NB4 (cell line): ENCODE results near the gene OTOF.

ENCODE experiments used
- DNase-seq: peaks from one replicate; pipeline ENCODE4 v3.0.0; 2010; ENCODE audit warnings: low read depth
- H3K4me3 ChIP-seq: one replicate; pipeline ENCODE4 v1.5.1; 2011; ENCODE audit warnings: mild to moderate bottlenecking, low read depth, low read length, moderate library complexity
- MYC ChIP-seq: IDR thresholded peaks from 2 replicates; pipeline ENCODE4 v1.6.1; 2011; ENCODE audit warnings: low read depth, low read length
- POLR2A ChIP-seq: IDR thresholded peaks from 2 replicates; pipeline ENCODE4 v1.6.1; 2011; ENCODE audit warnings: mild to moderate bottlenecking; ENCODE audit not compliant: insufficient read length; ENCODE audit errors: extremely low read depth
- TF ChIP-seq, protein P1 (sequence below): IDR thresholded peaks from 2 replicates; pipeline ENCODE4 v1.6.1; 2011; ENCODE audit warnings: low read depth, low read length
- TF ChIP-seq, protein P2 (sequence below): IDR thresholded peaks from one replicate; pipeline ENCODE4 v1.5.1; 2012; ENCODE audit warnings: low read depth, low read length

OTOF gene

DNA sequence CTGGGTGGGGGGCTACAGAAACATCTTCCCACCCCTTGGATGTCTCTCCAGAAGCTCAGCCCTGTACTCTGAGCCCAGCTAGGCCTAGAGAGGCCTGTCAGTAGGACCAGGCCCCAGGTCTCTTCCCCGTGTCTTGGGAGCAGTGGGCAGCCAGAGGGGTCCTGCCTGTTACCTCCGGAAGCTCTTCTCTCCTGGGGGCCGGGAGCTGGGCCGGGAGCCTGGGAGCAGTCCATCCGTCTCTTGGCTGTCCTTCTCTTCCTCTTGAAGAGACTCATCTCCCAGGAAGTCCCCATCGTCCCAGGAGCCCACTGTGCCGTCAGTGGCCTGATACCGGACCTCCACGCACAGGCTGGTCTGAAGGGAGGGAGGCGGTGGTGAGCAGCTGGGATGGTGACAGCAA lies 38.3 kb upstream of the OTOF start:
- H3K4me3 ChIP-seq = no peak overlapping the region
- TF ChIP-seq MYC (no peak), POLR2A (no peak)
- TF ChIP-seq, protein P1, sequence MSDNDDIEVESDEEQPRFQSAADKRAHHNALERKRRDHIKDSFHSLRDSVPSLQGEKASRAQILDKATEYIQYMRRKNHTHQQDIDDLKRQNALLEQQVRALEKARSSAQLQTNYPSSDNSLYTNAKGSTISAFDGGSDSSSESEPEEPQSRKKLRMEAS = no peak
- TF ChIP-seq, protein P2, sequence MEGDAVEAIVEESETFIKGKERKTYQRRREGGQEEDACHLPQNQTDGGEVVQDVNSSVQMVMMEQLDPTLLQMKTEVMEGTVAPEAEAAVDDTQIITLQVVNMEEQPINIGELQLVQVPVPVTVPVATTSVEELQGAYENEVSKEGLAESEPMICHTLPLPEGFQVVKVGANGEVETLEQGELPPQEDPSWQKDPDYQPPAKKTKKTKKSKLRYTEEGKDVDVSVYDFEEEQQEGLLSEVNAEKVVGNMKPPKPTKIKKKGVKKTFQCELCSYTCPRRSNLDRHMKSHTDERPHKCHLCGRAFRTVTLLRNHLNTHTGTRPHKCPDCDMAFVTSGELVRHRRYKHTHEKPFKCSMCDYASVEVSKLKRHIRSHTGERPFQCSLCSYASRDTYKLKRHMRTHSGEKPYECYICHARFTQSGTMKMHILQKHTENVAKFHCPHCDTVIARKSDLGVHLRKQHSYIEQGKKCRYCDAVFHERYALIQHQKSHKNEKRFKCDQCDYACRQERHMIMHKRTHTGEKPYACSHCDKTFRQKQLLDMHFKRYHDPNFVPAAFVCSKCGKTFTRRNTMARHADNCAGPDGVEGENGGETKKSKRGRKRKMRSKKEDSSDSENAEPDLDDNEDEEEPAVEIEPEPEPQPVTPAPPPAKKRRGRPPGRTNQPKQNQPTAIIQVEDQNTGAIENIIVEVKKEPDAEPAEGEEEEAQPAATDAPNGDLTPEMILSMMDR = no peak
- no peak for DNase-seq

DNA sequence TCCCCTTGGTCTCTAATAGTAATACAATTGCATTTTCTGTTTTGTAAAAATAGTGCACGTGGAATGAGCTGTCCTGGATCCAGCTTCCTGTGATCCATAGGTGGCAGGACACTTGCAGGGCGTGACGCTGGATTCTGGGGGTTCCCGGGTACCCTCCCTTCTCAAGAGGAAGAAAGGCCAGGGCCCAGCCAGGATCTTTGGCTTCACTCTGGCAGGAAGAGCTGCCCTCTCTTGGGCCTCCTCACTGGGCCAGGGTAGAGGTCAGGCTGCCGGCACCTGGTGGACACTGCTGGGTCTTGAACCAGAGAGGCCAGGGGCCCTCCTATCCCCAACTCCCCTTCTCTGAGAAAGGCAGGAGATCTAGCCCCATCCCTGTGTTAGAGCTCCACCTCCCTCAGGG lies 37.8 kb upstream of the OTOF start:
- no peak overlapping the region for H3K4me3 ChIP-seq
- no peak for DNase-seq
- TF ChIP-seq POLR2A (no peak), MYC (no peak)
- TF ChIP-seq, protein P1 = no peak
- TF ChIP-seq, protein P2 = no peak

DNA sequence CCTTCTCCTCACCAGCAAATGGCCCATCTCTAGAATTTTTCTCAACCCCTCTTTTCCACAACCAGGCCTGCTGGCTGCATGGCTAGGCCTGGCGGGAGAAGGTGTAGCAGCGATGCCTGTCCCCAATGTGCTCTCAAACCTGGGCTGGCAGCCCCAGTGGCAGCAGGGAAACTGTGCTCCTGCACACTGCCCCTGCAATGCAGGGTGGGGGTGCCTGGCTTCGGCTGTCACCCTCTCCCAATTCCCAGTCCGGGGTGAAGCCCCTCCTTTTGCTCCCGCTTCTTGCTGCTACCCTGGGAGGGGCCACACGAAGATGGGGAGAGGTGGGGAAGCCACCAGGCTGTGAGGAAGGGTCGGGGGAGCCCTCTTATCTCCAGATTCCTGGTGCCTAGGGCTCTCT lies 36.1 kb upstream of the OTOF start:
- H3K4me3 ChIP-seq = no peak overlapping the region
- TF ChIP-seq POLR2A (no peak), MYC (no peak)
- TF ChIP-seq, protein P1 = no peak
- TF ChIP-seq, protein P2 = no peak
- no peak for DNase-seq

DNA sequence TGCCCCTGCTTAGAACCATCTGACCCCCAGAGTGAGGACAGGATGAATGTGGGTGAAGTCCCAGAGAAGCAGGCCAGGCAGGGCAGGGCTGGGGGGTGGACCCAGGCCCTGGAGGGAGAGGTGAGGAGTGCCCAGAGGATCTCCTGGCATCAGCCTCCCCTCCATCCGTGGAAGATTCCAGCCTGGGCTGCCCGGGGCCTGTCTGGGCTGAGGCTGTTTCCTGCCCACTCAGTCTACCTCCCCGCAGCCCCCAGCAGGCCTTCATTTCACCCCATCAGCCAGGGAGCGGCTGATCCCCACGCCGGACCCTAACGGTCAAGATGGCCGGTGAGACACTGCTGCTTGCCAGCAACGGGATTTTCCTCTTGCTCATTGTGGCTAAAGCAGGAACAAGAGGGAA lies 35.3 kb upstream of the OTOF start:
- TF ChIP-seq, protein P2 = no peak
- no peak for TF ChIP-seq POLR2A
- no peak for TF ChIP-seq MYC
- TF ChIP-seq, protein P1 = no peak
- no peak overlapping the region for H3K4me3 ChIP-seq
- DNase-seq = no peak

DNA sequence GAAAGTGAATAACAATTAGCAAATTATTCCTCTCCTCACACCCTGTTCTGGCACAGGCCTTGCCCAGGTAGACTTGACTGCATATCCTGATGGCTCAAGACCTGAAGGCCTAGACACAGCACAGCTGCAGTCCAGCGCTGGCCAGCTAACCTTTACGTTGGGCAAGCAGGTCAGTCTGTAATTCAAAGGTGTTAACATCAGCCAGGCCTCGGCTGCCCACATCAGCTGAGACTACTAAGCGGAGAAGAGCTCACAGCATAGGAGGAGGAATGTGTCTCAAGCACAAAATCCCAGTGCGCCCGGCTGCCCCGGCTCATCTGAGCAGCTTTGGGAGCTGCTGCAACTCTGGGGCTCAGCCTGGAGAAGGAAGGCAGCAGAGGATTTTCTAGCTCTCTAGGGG lies 33.5 kb upstream of the OTOF start:
- DNase-seq = no peak
- H3K4me3 ChIP-seq = no peak overlapping the region
- TF ChIP-seq, protein P1 = no peak
- TF ChIP-seq POLR2A = no peak
- no peak for TF ChIP-seq MYC
- TF ChIP-seq, protein P2 = no peak

DNA sequence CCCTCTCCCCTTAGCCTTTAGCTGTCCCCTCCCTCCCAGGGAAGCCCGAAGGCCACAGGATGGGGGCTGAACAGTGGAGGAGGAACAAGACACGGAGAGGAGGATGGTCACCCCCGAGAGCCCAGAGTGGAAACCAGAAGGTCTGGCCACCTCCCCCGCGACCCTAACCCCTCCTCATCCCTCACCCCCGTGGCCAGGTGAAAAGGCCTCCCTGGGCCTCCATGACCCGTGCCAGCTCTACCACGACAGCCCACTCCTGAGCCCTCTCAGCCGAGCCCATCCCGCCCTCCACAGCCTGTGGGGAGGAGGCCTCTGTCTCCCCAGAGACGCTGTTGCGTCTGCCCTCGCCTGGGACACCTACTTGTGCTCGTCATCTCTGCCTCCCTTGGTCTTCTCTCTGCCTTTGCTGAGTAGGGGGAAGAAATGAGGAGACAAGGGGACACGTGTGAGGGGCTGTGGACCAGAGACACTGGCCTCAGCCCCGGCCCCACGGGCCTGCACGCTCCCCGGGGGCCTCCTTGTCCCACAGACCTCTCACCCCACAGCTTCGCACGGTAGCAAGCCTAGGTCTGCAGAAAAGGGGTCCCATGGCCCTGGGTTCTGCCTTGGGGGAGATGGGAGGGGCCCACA lies 32.5 kb upstream of the OTOF start:
- TF ChIP-seq, protein P1 = no peak
- TF ChIP-seq MYC = no peak
- TF ChIP-seq POLR2A = no peak

More for the DNA sequence above, 32.5 kb upstream of the OTOF start:
- DNase-seq = no peak
- H3K4me3 ChIP-seq = no peak overlapping the region
